Stimulated activated CD8-positive, alpha-beta memory T cell treated with anti-CD3 and anti-CD28 coated beads, Interleukin-7, amount 100 ng/mL, for 48 hours (primary cell): ENCODE data around the gene SIRPA.

Experiments used
- DNase-seq, 2 donors: peaks; one replicate each; pipeline ENCODE4 v3.0.0-alpha.2; 2020; ENCODE audit warnings: low read depth in 1 of 2; ENCODE audit errors: extremely low read depth in 1 of 2

SIRPA gene

GRCh38 chr20:1887321-1887720 is 7.9 kb upstream of the SIRPA start:
- no peak for DNase-seq

- DNase-seq = no peak
These were observed 7.5 kb upstream of the SIRPA start for GRCh38 chr20:1887756-1888155.

- no peak for DNase-seq
These were observed 6.3 kb upstream of the SIRPA start for GRCh38 chr20:1888796-1889463.

GRCh38 chr20:1890469-1891262 is 4.5 kb upstream of the SIRPA start:
- no peak for DNase-seq

GRCh38 chr20:1891263-1892118 is 3.7 kb upstream of the SIRPA start:
- DNase-seq = no peak

- DNase-seq = no peak
These were observed 3.2 kb upstream of the SIRPA start for GRCh38 chr20:1892119-1892385.

GRCh38 chr20:1893721-1894470 is 1.3 kb upstream of the SIRPA start:
- DNase-seq = no peak

- no peak for DNase-seq
These were observed 696 bp upstream of the SIRPA start for GRCh38 chr20:1894471-1894950.

- DNase-seq = no peak
These were observed 672 bp downstream of the SIRPA start for GRCh38 chr20:1895674-1896483.

GRCh38 chr20:1896484-1897258 is 1.5 kb downstream of the SIRPA start:
- DNase-seq = no peak

GRCh38 chr20:1897541-1897940 is 2.3 kb downstream of the SIRPA start:
- DNase-seq = no peak

- DNase-seq = no peak
These were observed 2.8 kb downstream of the SIRPA start for GRCh38 chr20:1897965-1898464.

GRCh38 chr20:1898482-1899240 is 3.5 kb downstream of the SIRPA start:
- no peak for DNase-seq

GRCh38 chr20:1899241-1899525 is 4.0 kb downstream of the SIRPA start:
- DNase-seq = no peak

- no peak for DNase-seq
These were observed 5.2 kb downstream of the SIRPA start for GRCh38 chr20:1900321-1900801.

GRCh38 chr20:1901704-1902103 is 6.5 kb downstream of the SIRPA start:
- DNase-seq = no peak

GRCh38 chr20:1902188-1902587 is 7.0 kb downstream of the SIRPA start:
- DNase-seq = no peak

GRCh38 chr20:1904135-1904534 is 8.9 kb downstream of the SIRPA start:
- no peak for DNase-seq

- DNase-seq = no peak
These were observed 9.8 kb downstream of the SIRPA start for GRCh38 chr20:1905009-1905408.
